Myocyte (in vitro differentiated cells): ENCODE data around the gene DUOX1. TPM values are rescaled to one million over a fixed set of nuclear protein-coding genes. Genes with fewer than 3 reads are reported as not detected.

Experiments used
- DNase-seq: peaks from one replicate; pipeline ENCODE4 v3.0.0-alpha.2; 2012; ENCODE audit warnings: low read depth
- total RNA-seq: library from RNA; depleted of rRNA; stranded (reverse); fragments of >200 nt; gene quantifications from 2 replicates; pipeline ENCODE4 v1.2.3, GENCODE V29; 2014

DUOX1 gene
- total RNA-seq, 1 donor from 2014 or later, result not detected

- no peak for DNase-seq
These were observed 24.2 kb upstream of the DUOX1 start for GRCh38 chr15:45105586-45105985.

GRCh38 chr15:45106002-45106790 lies 23.6 kb upstream of the DUOX1 start:
- DNase-seq, result no peak

GRCh38 chr15:45107941-45108630 lies 21.7 kb upstream of the DUOX1 start:
- no peak for DNase-seq

- no peak for DNase-seq
These were observed 19.5 kb upstream of the DUOX1 start for GRCh38 chr15:45110256-45110820.

- no peak for DNase-seq
These were observed 18.2 kb upstream of the DUOX1 start for GRCh38 chr15:45111390-45112142.

GRCh38 chr15:45112143-45112590 lies 17.6 kb upstream of the DUOX1 start:
- no peak for DNase-seq

GRCh38 chr15:45112591-45113379 lies 17.0 kb upstream of the DUOX1 start:
- DNase-seq, result no peak

GRCh38 chr15:45113380-45113990 lies 16.3 kb upstream of the DUOX1 start:
- DNase-seq, result no peak

GRCh38 chr15:45114076-45114750 lies 15.6 kb upstream of the DUOX1 start, which contains the start of the genes DUOX2 and DUOXA2:
TSS of gene DUOX2 (minus strand) at chr15:45114172. CDS start at chr15:45113411, 761 bp downstream.
TSS of gene DUOXA2 (plus strand) at chr15:45114326. CDS start at chr15:45114606, 280 bp downstream.
- DNase-seq, result no peak

- DNase-seq, result no peak
These were observed 15.1 kb upstream of the DUOX1 start for GRCh38 chr15:45114751-45115085.

GRCh38 chr15:45115312-45115820 lies 14.4 kb upstream of the DUOX1 start:
- DNase-seq, result no peak

GRCh38 chr15:45116006-45116481 lies 13.8 kb upstream of the DUOX1 start:
- no peak for DNase-seq

GRCh38 chr15:45116482-45117307 lies 13.1 kb upstream of the DUOX1 start:
- DNase-seq, result peak; percentile 13

- no peak for DNase-seq
These were observed 12.3 kb upstream of the DUOX1 start for GRCh38 chr15:45117308-45118130.

- DNase-seq, result peak; percentile 93
These were observed 11.6 kb upstream of the DUOX1 start for GRCh38 chr15:45118131-45118588.

- DNase-seq, result no peak
These were observed 10.8 kb upstream of the DUOX1 start for GRCh38 chr15:45118996-45119395.
